ENCODE measurements around the gene AMBRA1.

The AMBRA1 gene

GRCh38 chr11:46612326-46612725, 18.5 kb upstream of the AMBRA1 start:
- H3K27me3 ChIP-seq (ENCODE audit: insufficient read depth, poor library complexity, severe bottlenecking) = no peaks in the 10 kb centered on the region
- no peak overlapping the region for H3K4me3 ChIP-seq (replicated peaks; ENCODE audit: insufficient read depth, low read length)
- TF ChIP-seq REST (IDR thresholded peaks at IDR 0.05; ENCODE audit: insufficient replicate concordance, low read depth) (no peak), POLR2AphosphoS5 (IDR thresholded peaks at IDR 0.05; ENCODE audit: low read depth) (no peak), GABPA (IDR thresholded peaks at IDR 0.05; ENCODE audit: low read depth) (no peak), SPI1 (IDR thresholded peaks at IDR 0.05; ENCODE audit: borderline replicate concordance, low read depth) (no peak)
- TF ChIP-seq, protein P1, sequence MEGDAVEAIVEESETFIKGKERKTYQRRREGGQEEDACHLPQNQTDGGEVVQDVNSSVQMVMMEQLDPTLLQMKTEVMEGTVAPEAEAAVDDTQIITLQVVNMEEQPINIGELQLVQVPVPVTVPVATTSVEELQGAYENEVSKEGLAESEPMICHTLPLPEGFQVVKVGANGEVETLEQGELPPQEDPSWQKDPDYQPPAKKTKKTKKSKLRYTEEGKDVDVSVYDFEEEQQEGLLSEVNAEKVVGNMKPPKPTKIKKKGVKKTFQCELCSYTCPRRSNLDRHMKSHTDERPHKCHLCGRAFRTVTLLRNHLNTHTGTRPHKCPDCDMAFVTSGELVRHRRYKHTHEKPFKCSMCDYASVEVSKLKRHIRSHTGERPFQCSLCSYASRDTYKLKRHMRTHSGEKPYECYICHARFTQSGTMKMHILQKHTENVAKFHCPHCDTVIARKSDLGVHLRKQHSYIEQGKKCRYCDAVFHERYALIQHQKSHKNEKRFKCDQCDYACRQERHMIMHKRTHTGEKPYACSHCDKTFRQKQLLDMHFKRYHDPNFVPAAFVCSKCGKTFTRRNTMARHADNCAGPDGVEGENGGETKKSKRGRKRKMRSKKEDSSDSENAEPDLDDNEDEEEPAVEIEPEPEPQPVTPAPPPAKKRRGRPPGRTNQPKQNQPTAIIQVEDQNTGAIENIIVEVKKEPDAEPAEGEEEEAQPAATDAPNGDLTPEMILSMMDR (IDR thresholded peaks at IDR 0.05; ENCODE audit: insufficient read depth, low read length) = no peak
- no peak overlapping the region for H3K27ac ChIP-seq (replicated peaks)
- DNase-seq (ENCODE audit: low read depth in 1 of 2, low spot score in 1 of 2) = no peak

DNA sequence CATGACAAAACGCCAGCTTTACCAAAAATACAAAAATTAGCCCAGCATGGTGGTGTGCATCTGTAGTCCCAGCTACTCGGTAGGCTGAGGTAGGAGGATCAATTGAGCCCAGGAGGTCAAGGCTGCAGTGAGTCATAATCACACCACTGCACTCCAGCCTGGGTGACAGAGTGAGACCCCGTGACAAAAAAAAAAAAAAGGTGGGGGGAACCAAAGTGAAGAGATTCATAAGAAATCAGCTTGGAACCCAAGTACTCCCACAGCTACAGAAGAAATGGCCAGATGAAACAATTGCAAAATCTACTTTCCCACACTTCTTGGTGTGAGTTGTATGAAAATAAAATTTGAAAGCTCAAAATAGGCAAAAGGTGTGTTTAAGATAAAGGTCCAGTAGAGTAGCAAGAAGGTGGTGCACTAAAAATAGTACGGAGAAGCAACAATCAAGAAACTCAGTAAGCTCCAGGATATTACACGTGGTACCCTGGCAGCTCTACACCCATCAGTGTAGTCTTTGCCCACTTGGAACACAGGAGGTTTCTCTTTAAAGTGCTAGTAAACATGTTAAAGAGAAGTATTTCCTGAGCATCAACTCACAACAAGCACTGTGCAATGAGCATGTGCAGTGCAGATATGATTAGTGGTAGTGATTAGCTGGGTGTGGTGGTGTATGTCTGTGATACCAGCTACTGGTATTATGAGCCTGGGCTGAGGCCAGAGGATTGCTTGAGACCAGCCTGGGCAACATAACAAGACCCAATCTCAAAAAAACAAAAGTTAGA, 17.9 kb upstream of the AMBRA1 start:
- no peak for DNase-seq (ENCODE audit: low read depth in 1 of 2, low spot score in 1 of 2)
- Histone ChIP-seq H3K27me3 (ENCODE audit: insufficient read depth, poor library complexity, severe bottlenecking) (no peaks in the 10 kb centered on the region), H3K4me3 (replicated peaks; ENCODE audit: insufficient read depth, low read length) (no peak overlapping the region), H3K27ac (replicated peaks) (no peak overlapping the region)
- TF ChIP-seq, protein P1 (IDR thresholded peaks at IDR 0.05; ENCODE audit: insufficient read depth, low read length) = no peak
- TF ChIP-seq GABPA (IDR thresholded peaks at IDR 0.05; ENCODE audit: low read depth) (no peak), POLR2AphosphoS5 (IDR thresholded peaks at IDR 0.05; ENCODE audit: low read depth) (no peak), SPI1 (IDR thresholded peaks at IDR 0.05; ENCODE audit: borderline replicate concordance, low read depth) (no peak), REST (IDR thresholded peaks at IDR 0.05; ENCODE audit: insufficient replicate concordance, low read depth) (no peak)

GRCh38 chr11:46609386-46609785, 15.6 kb upstream of the AMBRA1 start:
- DNase-seq (ENCODE audit: low read depth in 1 of 2, low spot score in 1 of 2) = no peak
- H3K27me3 ChIP-seq (ENCODE audit: insufficient read depth, poor library complexity, severe bottlenecking) = no peaks in the 10 kb centered on the region
- TF ChIP-seq POLR2AphosphoS5 (IDR thresholded peaks at IDR 0.05; ENCODE audit: low read depth) (no peak), SPI1 (IDR thresholded peaks at IDR 0.05; ENCODE audit: borderline replicate concordance, low read depth) (no peak)
- TF ChIP-seq, protein P1 (IDR thresholded peaks at IDR 0.05; ENCODE audit: insufficient read depth, low read length) = no peak
- H3K27ac ChIP-seq (replicated peaks) = no peak overlapping the region
- no peak overlapping the region for H3K4me3 ChIP-seq (replicated peaks; ENCODE audit: insufficient read depth, low read length)
